Keratinocyte (primary cell): ENCODE data around the gene RET.

Experiments
- CTCF ChIP-seq, 3 experiments: IDR thresholded peaks in 1 of 3; conservative IDR thresholded peaks in 1 of 3; optimal IDR thresholded peaks in 1 of 3; 2 replicates in 2 of 3; 3 replicates in 1 of 3; pipeline versions ENCODE3 to v1.5.1; 2011; ENCODE audit warnings: low read length in 3 of 3, mild to moderate bottlenecking in 3 of 3, moderate library complexity in 2 of 3, control low read depth in 1 of 3, inconsistent platforms in 1 of 3; ENCODE audit not compliant: insufficient read depth in 2 of 3; ENCODE audit errors: extremely low read depth in 1 of 3
- EZH2 ChIP-seq: IDR thresholded peaks from one replicate; pipeline ENCODE4 v1.6.1; 2012; ENCODE audit warnings: inconsistent platforms, mild to moderate bottlenecking, low read length, moderate library complexity

- no peak for TF ChIP-seq CTCF (optimal IDR thresholded peaks at IDR 0.05 in 1 of 3, IDR thresholded peaks at IDR 0.05 in 1 of 3, conservative IDR thresholded peaks at IDR 0.05 in 1 of 3; ENCODE audit: extremely low read depth in 1 of 3, insufficient read depth in 2 of 3, low read length in 3 of 3)
- TF ChIP-seq EZH2, result no peak
These were observed 59.6 kb downstream of the RET start for GRCh38 chr10:43136432-43136831.
